Measurements from ENCODE around the gene TEX19. TPM values are rescaled to one million over a fixed set of nuclear protein-coding genes. Genes with fewer than 3 reads are reported as not detected.

Gene TEX19, protein sequence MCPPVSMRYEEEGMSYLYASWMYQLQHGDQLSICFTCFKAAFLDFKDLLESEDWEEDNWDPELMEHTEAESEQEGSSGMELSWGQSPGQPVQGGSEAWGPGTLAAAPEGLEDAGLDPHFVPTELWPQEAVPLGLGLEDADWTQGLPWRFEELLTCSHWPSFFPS
- 1.0 and 1.4 TPM in 2 replicates for total RNA-seq (2014; rRNA removed; shearing (Covaris generic))

DNA sequence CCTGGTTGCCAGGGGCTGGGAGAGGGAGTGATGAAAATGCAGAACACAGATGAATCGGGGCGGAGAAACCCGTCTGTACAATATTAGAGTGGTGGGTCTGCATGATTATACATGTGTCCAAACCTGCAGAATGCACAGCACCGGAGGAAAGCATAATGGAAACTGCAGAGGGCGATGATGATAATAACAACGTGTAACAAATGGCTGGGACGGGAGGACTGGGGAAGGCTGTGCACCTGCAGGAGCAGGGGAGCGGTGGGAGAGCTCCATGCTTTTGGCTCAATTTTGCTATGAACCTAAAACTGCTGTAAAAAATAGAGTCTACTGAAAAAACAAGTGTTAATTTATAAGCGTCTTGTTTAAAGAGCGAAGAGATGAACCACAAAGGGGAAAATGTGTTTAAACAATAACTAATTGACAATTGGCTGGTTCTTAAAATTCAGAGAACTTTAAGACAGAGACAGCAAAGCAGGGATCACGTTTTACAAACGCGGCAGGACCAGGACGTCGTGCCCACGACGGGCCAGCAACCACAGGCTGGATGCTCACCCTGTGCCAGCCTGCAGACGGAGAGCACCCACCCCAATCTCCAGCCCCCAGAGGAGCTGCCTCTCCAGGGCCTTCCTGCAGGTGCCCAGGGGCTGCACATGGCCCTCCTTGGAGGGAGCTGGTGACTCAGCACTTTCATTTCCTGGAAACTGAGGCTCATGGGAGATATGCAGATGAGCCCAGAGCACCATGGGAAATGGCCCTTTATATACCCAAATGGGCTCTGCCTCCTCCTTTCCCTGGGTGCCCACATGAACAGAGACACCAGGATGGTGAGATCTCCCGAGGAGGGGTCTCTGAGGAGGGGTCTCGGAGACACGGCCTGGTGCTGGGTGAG is at the start of gene TEX19:
Gene TEX19, plus strand, starts transcription at position 783 of the 886 bp plus-strand sequence. CDS start 2,904 bp downstream, outside the sequence.
- Histone ChIP-seq H3K4me1 (peaks cover 27% of the 10 kb centered on the region), H3K36me3 (no peaks in the 10 kb centered on the region), H3K9me3 (replicated peaks) (no peaks in the 10 kb centered on the region), H3K27me3 (no peaks in the 10 kb centered on the region), H3K4me3 (no peak within 1 kb of the TSS), H3K27ac (no peak within 1 kb of the TSS)
- DNase-seq, result peak; percentile 37 to 82

DNA sequence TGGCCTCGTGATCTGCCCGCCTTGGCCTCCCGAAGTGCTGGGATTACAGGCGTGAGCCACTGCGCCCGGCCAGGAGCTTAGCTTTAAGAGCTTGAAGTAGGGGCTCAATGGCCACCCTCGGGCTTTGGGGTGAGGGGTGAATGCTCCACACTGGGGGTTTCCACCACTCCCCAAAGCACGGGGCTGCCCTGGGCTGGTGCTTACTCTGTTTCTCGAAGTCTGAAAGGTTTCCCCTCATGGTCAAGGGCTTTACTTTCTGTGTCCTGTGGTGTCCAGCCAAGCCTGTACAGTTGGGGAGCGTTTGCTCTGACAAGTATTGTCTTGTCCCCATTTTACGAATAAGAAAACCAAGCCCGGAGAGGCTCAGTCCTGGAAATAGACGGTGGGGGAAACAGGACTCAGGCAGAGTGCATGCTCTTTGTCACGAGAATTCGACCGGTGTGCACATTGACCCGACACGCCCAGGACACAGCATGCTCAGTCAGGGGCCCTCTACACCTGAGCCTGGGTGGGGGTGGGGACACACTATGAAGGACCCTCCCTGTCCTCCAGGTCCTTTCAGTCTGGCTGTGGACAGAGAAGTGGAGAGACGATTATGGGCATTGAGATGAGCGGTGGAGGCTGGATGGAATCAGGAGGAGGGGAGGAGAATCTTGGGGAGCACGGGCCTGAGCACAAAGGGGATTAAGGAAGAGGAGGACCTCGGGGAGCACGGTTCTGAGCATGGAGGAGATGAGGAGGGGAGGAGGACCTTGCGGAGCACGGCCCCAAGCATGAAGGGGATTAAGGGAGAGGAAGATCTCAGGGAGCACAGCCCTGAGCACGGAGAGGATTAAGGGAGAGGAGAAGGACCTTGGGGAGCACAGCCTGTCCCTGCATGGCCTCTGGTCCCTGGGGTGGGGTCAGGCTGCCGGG is 49.1 kb upstream of the TEX19 start:
- H3K27ac ChIP-seq, result no peak overlapping the region
- no peaks in the 10 kb centered on the region for H3K9me3 ChIP-seq (replicated peaks)
- H3K4me3 ChIP-seq, result no peak overlapping the region
- H3K36me3 ChIP-seq, result no peaks in the 10 kb centered on the region
- no peak for DNase-seq
- H3K27me3 ChIP-seq, result no peaks in the 10 kb centered on the region; the same call in 1 of the 2 replicates
- H3K4me1 ChIP-seq, result peaks cover 28% of the 10 kb centered on the region

DNA sequence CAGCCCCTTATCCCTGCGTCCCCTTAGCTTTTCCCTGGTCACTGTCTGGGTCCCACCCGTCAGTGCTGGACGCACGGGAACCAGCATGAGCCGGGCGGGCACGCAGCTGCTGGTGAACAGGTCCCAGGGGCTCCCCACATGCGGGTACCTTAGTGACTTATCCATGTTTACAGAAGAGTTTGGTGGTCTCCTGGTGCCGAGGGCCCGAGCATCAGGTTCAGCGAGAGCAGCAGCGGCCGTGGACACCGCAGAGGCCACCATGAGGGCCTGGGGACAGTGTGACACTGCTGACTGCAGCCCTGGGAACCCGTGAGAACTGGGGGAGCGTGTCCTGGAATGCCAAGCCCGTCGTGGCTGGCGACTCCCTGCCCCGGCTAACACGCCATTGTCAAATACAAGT is 48.2 kb upstream of the TEX19 start:
- no peak for DNase-seq
- Histone ChIP-seq H3K36me3 (no peaks in the 10 kb centered on the region), H3K27me3 (peaks cover 3% of the 10 kb centered on the region; the same call in 1 of the 2 replicates)

DNA sequence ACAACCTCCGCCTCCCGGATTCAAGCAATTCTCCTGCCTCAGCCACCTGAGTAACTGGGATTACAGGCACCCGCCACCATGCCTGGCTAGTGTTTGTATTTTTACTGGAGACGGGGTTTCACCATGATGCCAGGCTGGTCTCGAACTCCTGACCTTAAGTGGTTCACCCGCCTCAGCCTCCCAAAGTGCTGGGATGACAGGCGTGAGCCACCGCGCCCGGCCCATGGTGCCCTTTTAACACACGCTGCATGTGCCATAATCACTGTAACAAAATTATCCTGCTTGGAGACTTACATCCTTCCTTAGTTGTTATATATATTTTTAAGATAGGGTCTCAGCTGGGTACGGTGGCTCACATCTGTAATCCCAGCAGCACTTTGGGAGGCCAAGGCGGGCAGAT is 47.1 kb upstream of the TEX19 start:
- no peak overlapping the region for H3K4me3 ChIP-seq
- H3K27ac ChIP-seq, result no peak overlapping the region
- H3K4me1 ChIP-seq, result peaks cover 23% of the 10 kb centered on the region
- peaks cover 3% of the 10 kb centered on the region; the same call in 1 of the 2 replicates for H3K27me3 ChIP-seq
- no peaks in the 10 kb centered on the region for H3K9me3 ChIP-seq (replicated peaks)
- DNase-seq, result no peak
- H3K36me3 ChIP-seq, result no peaks in the 10 kb centered on the region

More for the DNA sequence above, 48.2 kb upstream of the TEX19 start:
- no peaks in the 10 kb centered on the region for H3K9me3 ChIP-seq (replicated peaks)
- H3K27ac ChIP-seq, result no peak overlapping the region
- no peak overlapping the region for H3K4me3 ChIP-seq
- H3K4me1 ChIP-seq, result peaks cover 23% of the 10 kb centered on the region

DNA sequence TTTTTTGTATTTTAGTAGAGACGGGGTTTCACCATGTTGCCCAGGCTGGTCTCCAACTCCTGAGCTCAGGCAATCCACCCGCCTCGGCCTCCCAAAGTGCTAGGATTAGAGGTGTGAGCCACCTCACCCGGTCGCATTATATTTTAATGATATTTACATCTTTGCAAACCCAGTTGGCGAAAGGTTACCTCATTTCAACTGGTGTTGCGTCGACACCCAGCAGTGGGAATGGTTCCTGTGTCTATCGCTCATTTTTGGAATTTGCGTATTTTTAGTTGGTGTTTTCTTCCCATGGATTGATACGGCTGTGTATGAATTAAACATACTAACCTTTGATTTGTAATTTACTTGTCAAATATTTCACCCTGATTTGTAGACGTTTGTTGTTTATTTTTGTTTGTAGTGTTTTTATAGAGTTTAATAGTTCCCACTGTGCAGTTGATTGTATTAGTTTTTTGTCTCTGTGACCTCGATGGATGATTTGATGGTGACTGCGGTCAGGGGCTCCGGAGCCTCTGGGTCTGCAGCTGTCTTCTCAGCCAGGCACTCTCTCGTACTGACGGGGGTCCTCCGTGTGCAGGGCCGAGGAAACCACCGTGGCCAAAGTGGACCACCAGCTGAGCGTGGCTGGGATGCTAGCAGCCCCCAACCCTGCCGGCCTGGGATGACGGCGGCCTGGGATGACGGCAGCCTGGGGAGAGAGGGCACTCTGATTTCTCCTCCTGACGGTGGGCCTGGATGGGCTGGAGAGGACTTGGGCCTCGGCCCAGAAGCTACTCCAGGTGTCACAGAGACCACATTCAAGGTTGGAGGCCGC is 45.6 kb upstream of the TEX19 start:
- Histone ChIP-seq H3K27me3 (peaks cover 3% of the 10 kb centered on the region; the same call in 1 of the 2 replicates), H3K9me3 (replicated peaks) (no peaks in the 10 kb centered on the region), H3K27ac (peak overlapping the region; percentile 47), H3K36me3 (no peaks in the 10 kb centered on the region), H3K4me3 (peak overlapping the region; percentile 5; the same call in 1 of the 2 replicates), H3K4me1 (peaks cover 23% of the 10 kb centered on the region)
- DNase-seq, result peak; percentile 85 to 91

DNA sequence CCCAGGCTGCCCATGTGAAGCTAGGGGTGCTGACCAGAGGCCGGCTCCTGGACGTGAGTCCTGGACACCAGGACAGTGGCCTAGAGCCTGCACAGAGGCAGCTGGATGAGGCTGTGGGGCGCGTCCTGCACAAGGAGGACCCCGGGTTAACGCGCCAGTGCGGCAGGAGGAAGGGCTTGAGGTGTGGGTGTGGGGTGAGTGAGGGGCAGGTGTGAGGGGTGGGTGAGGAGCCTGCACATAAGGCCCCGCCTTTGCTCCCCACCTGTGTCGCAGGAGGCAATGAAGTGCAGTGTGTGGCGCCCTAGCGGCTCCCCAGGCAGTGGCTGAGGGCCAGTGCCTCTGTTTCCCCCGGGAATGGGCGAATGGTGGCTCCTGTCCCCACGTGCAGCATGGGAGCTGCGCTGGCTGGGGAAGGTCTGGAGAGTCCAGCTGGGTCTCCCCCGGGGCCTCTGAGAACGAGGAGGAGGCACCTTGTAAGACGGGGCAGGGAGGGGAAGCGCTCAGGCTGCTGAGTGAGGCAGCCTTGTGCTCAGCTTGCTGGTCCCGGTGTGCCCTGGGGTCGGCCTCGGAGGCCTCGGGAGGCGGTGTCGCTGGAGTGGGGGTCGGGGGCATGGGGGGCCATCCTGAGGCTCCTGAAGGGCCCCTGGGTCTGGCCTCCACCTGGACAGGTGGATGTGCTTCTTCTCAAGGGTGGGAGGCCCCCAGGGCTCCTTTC is 44.9 kb upstream of the TEX19 start:
- Histone ChIP-seq H3K27me3 (peaks cover 3% of the 10 kb centered on the region; the same call in 1 of the 2 replicates), H3K9me3 (replicated peaks) (no peaks in the 10 kb centered on the region), H3K4me1 (peaks cover 23% of the 10 kb centered on the region), H3K36me3 (no peaks in the 10 kb centered on the region), H3K4me3 (peak overlapping the region; percentile 5; the same call in 1 of the 2 replicates), H3K27ac (peak overlapping the region; percentile 47)
- DNase-seq, result no peak

DNA sequence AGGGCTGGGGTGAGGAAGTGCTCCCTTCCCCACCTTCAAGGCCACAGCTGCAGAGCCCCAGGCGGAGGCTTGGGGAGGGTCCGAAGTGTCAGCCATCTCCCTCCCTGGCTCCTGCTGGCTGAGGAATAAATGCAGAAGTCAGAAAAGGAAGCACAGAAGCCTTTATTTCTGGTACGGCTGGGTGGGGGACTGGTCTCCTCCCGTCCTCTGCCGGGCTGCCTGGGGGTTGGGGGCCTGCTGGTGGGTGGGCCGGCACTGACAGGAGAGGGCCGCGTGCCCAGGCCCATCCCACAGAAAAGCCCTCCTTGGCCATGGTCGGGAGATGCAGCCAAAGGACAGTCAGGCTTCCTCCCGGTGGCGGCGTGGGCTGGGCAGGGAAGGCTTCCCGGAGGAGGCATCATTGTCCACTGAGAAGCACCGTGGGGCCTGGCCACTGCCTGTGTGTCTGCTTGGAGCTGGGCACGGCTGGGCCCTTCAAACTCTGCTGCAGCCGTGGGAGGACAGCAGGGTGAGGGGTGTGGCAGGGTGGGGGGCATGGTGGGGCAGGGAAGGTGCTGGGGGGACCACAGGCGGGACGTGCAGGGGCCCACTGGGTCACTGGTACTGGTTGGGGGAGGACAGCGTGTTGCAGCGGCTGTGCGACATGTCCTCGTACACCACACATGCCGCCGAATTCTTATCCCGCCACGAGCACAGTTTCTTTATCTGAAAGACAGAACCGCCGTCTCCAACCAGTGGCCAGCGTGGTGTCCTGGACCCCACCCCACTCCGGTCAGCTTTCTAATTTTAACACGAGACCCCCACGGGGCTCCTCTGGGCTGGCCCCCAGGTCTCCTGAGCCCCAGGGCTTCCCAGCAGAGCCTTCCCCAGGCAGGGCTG is 44.1 kb upstream of the TEX19 start:
- Histone ChIP-seq H3K27ac (no peak overlapping the region), H3K4me3 (no peak overlapping the region), H3K9me3 (replicated peaks) (no peaks in the 10 kb centered on the region; the same call in 1 of the 2 replicates), H3K36me3 (no peaks in the 10 kb centered on the region), H3K27me3 (peaks cover 3% of the 10 kb centered on the region; the same call in 1 of the 2 replicates), H3K4me1 (peaks cover 23% of the 10 kb centered on the region)
- DNase-seq, result no peak

DNA sequence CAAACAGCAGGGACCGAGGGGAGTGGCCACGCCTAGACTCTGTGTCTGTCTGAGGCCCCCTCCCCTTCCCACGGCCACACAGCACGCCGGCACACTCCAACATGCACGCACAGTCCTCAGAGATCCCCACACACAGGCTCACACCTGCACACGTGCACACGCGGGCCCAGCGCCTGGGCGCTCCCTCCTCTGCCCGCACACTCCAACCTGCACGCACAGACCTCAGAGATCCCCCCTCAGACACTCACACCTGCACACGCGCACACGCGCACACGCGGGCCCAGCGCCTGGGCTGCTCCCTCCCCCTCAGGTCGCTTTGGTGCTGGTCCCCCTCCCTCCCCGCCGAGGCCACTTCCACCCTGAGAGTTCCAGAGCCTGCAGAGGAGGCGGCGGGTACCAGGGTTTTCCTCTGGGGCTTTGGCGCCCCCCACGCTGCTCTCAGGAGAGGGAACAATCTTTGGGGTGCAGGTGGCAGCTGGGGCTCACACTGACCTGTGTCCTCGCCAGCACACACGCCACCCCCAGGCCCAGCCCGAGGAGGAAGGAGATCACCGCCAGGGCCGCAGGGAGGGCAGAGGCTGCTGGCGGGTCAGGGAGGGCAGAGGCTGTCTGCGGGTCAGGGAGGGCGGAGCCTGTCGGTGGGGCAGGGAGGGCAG is 43.2 kb upstream of the TEX19 start:
- peaks cover 23% of the 10 kb centered on the region for H3K4me1 ChIP-seq
- H3K9me3 ChIP-seq (replicated peaks), result no peaks in the 10 kb centered on the region; the same call in 1 of the 2 replicates
- no peak overlapping the region for H3K27ac ChIP-seq
- H3K27me3 ChIP-seq, result peaks cover 3% of the 10 kb centered on the region; the same call in 1 of the 2 replicates
- H3K4me3 ChIP-seq, result no peak overlapping the region
- DNase-seq, result no peak
- no peaks in the 10 kb centered on the region for H3K36me3 ChIP-seq

DNA sequence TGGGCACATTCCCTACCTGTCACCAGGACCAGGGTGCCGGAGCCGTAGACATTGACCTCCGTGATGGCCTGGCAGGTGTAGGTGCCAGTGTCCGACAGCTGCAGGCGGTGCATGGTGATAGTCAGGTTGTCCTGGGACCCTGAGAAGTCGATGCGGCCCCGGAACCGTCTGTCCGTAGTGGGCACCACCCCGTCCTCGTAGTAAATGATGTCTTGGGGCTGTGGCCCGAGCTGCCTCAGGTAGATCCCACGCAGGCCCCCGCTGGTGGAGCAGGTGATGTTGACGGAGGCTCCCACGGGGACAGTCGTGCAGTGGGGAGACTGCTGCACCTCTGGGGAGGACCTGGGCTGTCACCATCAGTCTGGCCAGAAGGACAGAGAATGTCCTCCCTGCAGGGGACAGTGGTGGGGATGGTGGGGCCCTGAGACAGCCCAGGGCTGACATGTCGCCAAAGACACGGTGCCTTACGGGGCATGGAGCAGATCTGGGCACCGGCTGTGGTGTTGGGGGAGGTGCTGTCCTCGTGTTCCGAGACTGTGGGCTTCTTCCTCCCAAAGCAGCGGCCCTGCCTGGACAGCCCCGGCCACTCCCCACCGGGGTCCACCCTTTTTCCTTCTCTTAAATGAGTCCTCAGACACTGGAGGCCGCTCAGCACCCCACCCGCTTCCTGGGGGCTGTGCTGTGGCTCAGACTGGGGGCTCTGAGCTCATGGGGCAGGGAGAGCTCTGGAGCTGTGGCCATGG is 42.2 kb upstream of the TEX19 start:
- H3K4me1 ChIP-seq, result peaks cover 23% of the 10 kb centered on the region
- peak overlapping the region; percentile 27 for H3K4me3 ChIP-seq
- H3K27me3 ChIP-seq, result peaks cover 3% of the 10 kb centered on the region; the same call in 1 of the 2 replicates
- DNase-seq, result no peak
- H3K9me3 ChIP-seq (replicated peaks), result no peaks in the 10 kb centered on the region; the same call in 1 of the 2 replicates
- no peak overlapping the region; the same call in 1 of the 2 replicates for H3K27ac ChIP-seq
- H3K36me3 ChIP-seq, result no peaks in the 10 kb centered on the region

DNA sequence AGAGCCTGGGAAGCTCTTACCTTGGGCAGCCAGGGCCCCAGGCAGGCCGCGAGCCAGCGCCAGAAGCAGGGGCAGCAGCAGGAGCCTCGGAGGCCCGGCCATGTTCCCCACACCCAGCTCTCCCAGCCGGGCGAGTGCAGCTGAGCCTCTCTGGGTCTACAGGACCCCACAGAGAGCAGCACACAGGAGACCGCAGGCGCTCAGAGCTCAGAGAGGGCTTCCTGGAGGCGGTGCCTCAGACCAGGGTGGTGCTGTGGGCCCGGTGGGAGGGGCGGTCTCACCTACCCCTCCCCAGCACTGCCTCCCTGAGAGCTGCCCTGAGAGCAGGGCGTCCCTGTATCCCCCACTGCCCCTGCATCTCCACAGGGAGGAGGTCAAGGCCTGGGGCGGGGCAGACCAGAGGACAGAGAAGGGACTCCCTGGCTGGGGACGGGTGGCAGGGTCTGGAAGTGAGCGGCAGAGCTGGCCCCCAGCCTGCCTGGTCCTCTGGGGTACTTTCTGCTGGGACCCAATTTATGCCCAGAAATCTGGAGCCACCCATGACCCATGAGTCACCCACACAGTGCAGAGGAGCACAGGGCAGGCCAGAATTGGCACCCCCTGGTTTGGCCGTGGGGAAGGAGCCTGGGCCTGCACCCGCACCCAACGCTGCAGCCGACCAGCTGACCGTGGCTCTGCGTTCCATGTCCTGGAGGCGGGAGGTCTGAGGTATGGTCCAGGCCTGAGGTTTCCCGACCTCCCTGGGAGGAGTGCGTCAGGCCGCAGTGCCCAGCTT is 41.5 kb upstream of the TEX19 start, which contains the start of gene CD7:
Gene CD7, minus strand, starts transcription at position 215 of the 775 bp plus-strand sequence. Its CDS starts 113 bp downstream, at position 102.
- Histone ChIP-seq H3K9me3 (replicated peaks) (no peaks in the 10 kb centered on the region; the same call in 1 of the 2 replicates), H3K4me1 (peaks cover 23% of the 10 kb centered on the region), H3K36me3 (no peaks in the 10 kb centered on the region), H3K27me3 (peaks cover 6% of the 10 kb centered on the region), H3K27ac (no peak within 1 kb of the TSS; the same call in 1 of the 2 replicates), H3K4me3 (peak within 1 kb of the TSS; percentile 27)
- peak; percentile 49 to 52 for DNase-seq

DNA sequence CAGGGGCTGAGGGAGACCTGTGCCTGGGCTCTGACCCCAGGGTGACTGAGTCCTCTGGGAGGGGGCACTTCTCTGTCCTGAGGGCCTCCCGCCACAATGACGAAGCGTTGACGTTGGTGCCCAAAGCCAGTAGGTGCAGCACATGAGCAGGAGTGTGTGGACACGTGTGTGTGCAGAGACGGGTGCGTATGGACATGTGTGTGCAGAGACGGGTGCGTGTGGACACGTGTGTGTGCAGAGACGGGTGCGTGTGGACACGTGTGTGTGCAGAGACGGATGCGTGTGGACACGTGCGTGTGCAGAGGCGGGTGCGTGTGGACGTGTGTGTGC is 40.9 kb upstream of the TEX19 start:
- H3K27me3 ChIP-seq, result peaks cover 12% of the 10 kb centered on the region

More for the DNA sequence above, 40.9 kb upstream of the TEX19 start:
- no peak overlapping the region for H3K27ac ChIP-seq
- H3K36me3 ChIP-seq, result no peaks in the 10 kb centered on the region
- no peak for DNase-seq
- no peaks in the 10 kb centered on the region; the same call in 1 of the 2 replicates for H3K9me3 ChIP-seq (replicated peaks)
- no peak overlapping the region for H3K4me3 ChIP-seq
- H3K4me1 ChIP-seq, result peaks cover 19% of the 10 kb centered on the region
